K562 (cell line): ENCODE results near the gene NRARP. TPM values are rescaled to one million over a fixed set of nuclear protein-coding genes. Genes with fewer than 3 reads are reported as not detected.

Experiments
- ARHGAP35 ChIP-seq: fragments of 450-650 bp; IDR thresholded peaks from 2 replicates; pipeline ENCODE4 v1.6.1; 2018; ENCODE audit not compliant: partially characterized antibody
- BRF1 ChIP-seq: IDR thresholded peaks from 3 replicates; pipeline ENCODE4 v1.6.1; 2011; ENCODE audit warnings: borderline replicate concordance, mild to moderate bottlenecking; ENCODE audit not compliant: insufficient read length; ENCODE audit errors: extremely low read depth
- CHAMP1 ChIP-seq: fragments of 450-650 bp; IDR thresholded peaks from 2 replicates; pipeline ENCODE4 v1.6.1; 2016; ENCODE audit warnings: mild to moderate bottlenecking
- DMBX1 ChIP-seq: fragments of 250-450 bp; sonication (Bioruptor Pico); IDR thresholded peaks from 2 replicates; pipeline ENCODE4 v1.8.0; 2022; ENCODE audit warnings: inconsistent platforms, mild to moderate bottlenecking, moderate library complexity, borderline replicate concordance
- DPF2 ChIP-seq: fragments of 450-650 bp; IDR thresholded peaks from 2 replicates; pipeline ENCODE4 v1.6.1; 2016
- FOXA3 ChIP-seq, 2 experiments: fragments of 450-650 bp in 1 of 2; sonication (generic) in 1 of 2; formaldehyde crosslinking; IDR thresholded peaks in 1 of 2; conservative IDR thresholded peaks in 1 of 2; 2 replicates each; pipeline versions ENCODE4 v1.4.0 to v1.8.0; 2020 to 2022; ENCODE audit warnings: mild to moderate bottlenecking in 2 of 2, missing genetic modification reagents in 1 of 2
- FOXP1 ChIP-seq: sonication (generic); formaldehyde crosslinking; IDR thresholded peaks from 2 replicates; pipeline ENCODE4 v1.8.0; 2022; ENCODE audit warnings: mild to moderate bottlenecking, missing genetic modification reagents
- GATAD2A ChIP-seq: fragments of 450-650 bp; IDR thresholded peaks from 2 replicates; pipeline ENCODE4 v1.6.1; 2017
- HDAC1 ChIP-seq, 2 experiments: fragments of 450-650 bp; IDR thresholded peaks; 2 replicates each; pipeline ENCODE4 v1.6.1; 2016 to 2017; ENCODE audit warnings: inconsistent platforms in 1 of 2, mild to moderate bottlenecking in 1 of 2, moderate library complexity in 1 of 2
- HDAC6 ChIP-seq: IDR thresholded peaks from 2 replicates; pipeline ENCODE4 v1.6.1; 2012; ENCODE audit warnings: low read depth, mild to moderate bottlenecking, control low read depth, inconsistent platforms, low read length, moderate library complexity
- HIVEP1 ChIP-seq: fragments of 250-450 bp; sonication (Bioruptor Pico); IDR thresholded peaks from 2 replicates; pipeline ENCODE4 v1.4.0; 2020; ENCODE audit warnings: mild to moderate bottlenecking
- KDM1A ChIP-seq, 2 experiments: fragments of 450-650 bp; IDR thresholded peaks; 2 replicates each; pipeline ENCODE4 v1.6.1; 2016; ENCODE audit warnings: mild to moderate bottlenecking in 2 of 2
- NONO ChIP-seq, 2 experiments: fragments of 200-400 bp in 1 of 2; fragments of 450-650 bp in 1 of 2; formaldehyde crosslinking in 1 of 2; IDR thresholded peaks; 2 replicates each; pipeline ENCODE4 v1.6.1; 2017; ENCODE audit warnings: low read depth in 2 of 2, mild to moderate bottlenecking in 2 of 2, moderate library complexity in 2 of 2, low read length in 1 of 2
- POLR2G ChIP-seq: fragments of 200-400 bp; formaldehyde crosslinking; IDR thresholded peaks from 2 replicates; pipeline ENCODE4 v1.6.1; 2017; ENCODE audit warnings: low read depth, mild to moderate bottlenecking, antibody characterized with exemption, low read length, moderate library complexity
- SOX6 ChIP-seq: fragments of 450-650 bp; IDR thresholded peaks from 2 replicates; pipeline ENCODE4 v1.6.1; 2014; ENCODE audit warnings: mild to moderate bottlenecking
- STAG1 ChIP-seq: sonication (generic); formaldehyde crosslinking; IDR thresholded peaks from 2 replicates; pipeline ENCODE4 v1.5.0; 2020; ENCODE audit warnings: missing genetic modification reagents, borderline replicate concordance
- THRA ChIP-seq: fragments of 450-650 bp; IDR thresholded peaks from 2 replicates; pipeline ENCODE4 v1.6.1; 2017; ENCODE audit warnings: mild to moderate bottlenecking, moderate library complexity
- ZNF12 ChIP-seq: sonication (generic); formaldehyde crosslinking; IDR thresholded peaks from 2 replicates; pipeline ENCODE4 v1.4.0; 2020; ENCODE audit warnings: mild to moderate bottlenecking, missing genetic modification reagents
- ZNF134 ChIP-seq: fragments of 250-450 bp; sonication (Bioruptor Pico); conservative IDR thresholded peaks from 2 replicates; pipeline ENCODE4 v1.4.0; 2020
- ZNF143 ChIP-seq: sonication (generic); formaldehyde crosslinking; IDR thresholded peaks from 2 replicates; pipeline ENCODE4 v1.9.0; 2022; ENCODE audit warnings: mild to moderate bottlenecking, missing genetic modification reagents
- ZNF24 ChIP-seq: fragments of 450-650 bp; IDR thresholded peaks from 2 replicates; pipeline ENCODE4 v1.6.1; 2016
- ZNF354B ChIP-seq: fragments of 250-450 bp; sonication (Bioruptor Pico); IDR thresholded peaks from 2 replicates; pipeline ENCODE4 v1.4.0; 2020
- ZNF41 ChIP-seq: fragments of 250-450 bp; sonication (Bioruptor Pico); conservative IDR thresholded peaks from 2 replicates; pipeline ENCODE4 v1.4.0; 2020; ENCODE audit warnings: mild to moderate bottlenecking
- ZNF644 ChIP-seq: fragments of 200-800 bp; sonication (Bioruptor generic); IDR thresholded peaks from 2 replicates; pipeline ENCODE4 v1.6.1; 2016; ENCODE audit warnings: low read depth, missing genetic modification characterization, missing compliant biosample characterization
- polyA plus RNA-seq, 8 experiments: library from polyadenylated mRNA; depleted of rRNA in 4 of 8; stranded (reverse) in 5 of 8; unstranded in 3 of 8; fragments of >200 nt; fragmentation: Nextera tagmentation in 2 of 8; fragmentation: Illumina TruSeq in 1 of 8; extraction: Ambion mirVana in 2 of 8; extraction: Trizol in 1 of 8; gene quantifications; 2 replicates each; pipeline versions ENCODE4 v1.2.1 to v1.2.3, GENCODE V29; 2011 to 2014; ENCODE audit warnings: inconsistent platforms in 1 of 8, missing spikeins in 1 of 8
- total RNA-seq, 7 experiments: library from RNA; depleted of rRNA in 6 of 7; stranded (reverse); fragments of >200 nt in 6 of 7; fragmentation: Illumina TruSeq in 2 of 7; extraction: Trizol in 2 of 7; gene quantifications; 2 replicates each; pipeline versions ENCODE4 v1.2.1 to v1.2.3, GENCODE V29; 2011 to 2021; ENCODE audit warnings: low replicate concordance in 1 of 7
- TF ChIP-seq, protein P1 (sequence below), 2 experiments: fragments of 450-650 bp in 1 of 2; sonication (generic) in 1 of 2; formaldehyde crosslinking in 1 of 2; IDR thresholded peaks in 1 of 2; conservative IDR thresholded peaks in 1 of 2; 2 replicates each; pipeline versions ENCODE4 v1.6.1 to v1.8.1; 2016 to 2023; ENCODE audit warnings: mild to moderate bottlenecking in 2 of 2, moderate library complexity in 2 of 2, inconsistent platforms in 1 of 2, missing genetic modification reagents in 1 of 2
- TF ChIP-seq, protein P2 (sequence below): fragments of 450-650 bp; formaldehyde crosslinking; IDR thresholded peaks from 2 replicates; pipeline ENCODE4 v1.4.0; 2020; ENCODE audit warnings: mild to moderate bottlenecking

Gene NRARP
- total and polyA plus RNA-seq, 9 of the 15 experiments (the other 6 are each of a cell fraction or from before 2014, with no cell fraction given) = 2.0 to 24.5 (median 7.2) TPM; not detected in 2

GRCh38 chr9:137286975-137287383 is 15.1 kb downstream of the NRARP start (continued):
- TF ChIP-seq THRA = no peak
- TF ChIP-seq FOXP1 (CRISPR knock-in tag) = no peak
- TF ChIP-seq KDM1A (IDR thresholded peaks at IDR 0.05) = peak in 1 of 2 experiments; percentile 19; a peak in 1 of 4 replicates
- no peak for TF ChIP-seq HDAC6
- no peak for TF ChIP-seq BRF1
- no peak for TF ChIP-seq DPF2
- no peak for TF ChIP-seq ZNF12 (CRISPR knock-in tag)
- TF ChIP-seq SOX6 = 0 out of 2 replicates have a peak, but pooled peaks have one; percentile 16
- TF ChIP-seq HDAC1 (IDR thresholded peaks at IDR 0.05) = peak in 1 of 2 experiments; percentile 53; a peak in 1 of 4 replicates
- TF ChIP-seq GATAD2A = no peak
- TF ChIP-seq ZNF354B (CRISPR knock-in tag) = no peak
- no peak for TF ChIP-seq ZNF644 (tag)
- no peak for TF ChIP-seq ZNF134 (CRISPR knock-in tag)
- TF ChIP-seq ZNF24 = 0 out of 2 replicates have a peak, but pooled peaks have one; percentile 21
- no peak for TF ChIP-seq POLR2G
- TF ChIP-seq NONO (IDR thresholded peaks at IDR 0.05; ENCODE audit: low read depth in 2 of 2, low read length in 1 of 2) = 0 out of 4 replicates have a peak, but pooled peaks of 1 of the 2 experiments have one; percentile 59
- no peak for TF ChIP-seq HIVEP1
- TF ChIP-seq, protein P1, sequence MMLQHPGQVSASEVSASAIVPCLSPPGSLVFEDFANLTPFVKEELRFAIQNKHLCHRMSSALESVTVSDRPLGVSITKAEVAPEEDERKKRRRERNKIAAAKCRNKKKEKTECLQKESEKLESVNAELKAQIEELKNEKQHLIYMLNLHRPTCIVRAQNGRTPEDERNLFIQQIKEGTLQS (IDR thresholded peaks at IDR 0.05) = no peak
- TF ChIP-seq, protein P1 (CRISPR knock-in tag; conservative IDR thresholded peaks at IDR 0.05) = no peak
- TF ChIP-seq ARHGAP35 = no peak
- TF ChIP-seq, protein P2, sequence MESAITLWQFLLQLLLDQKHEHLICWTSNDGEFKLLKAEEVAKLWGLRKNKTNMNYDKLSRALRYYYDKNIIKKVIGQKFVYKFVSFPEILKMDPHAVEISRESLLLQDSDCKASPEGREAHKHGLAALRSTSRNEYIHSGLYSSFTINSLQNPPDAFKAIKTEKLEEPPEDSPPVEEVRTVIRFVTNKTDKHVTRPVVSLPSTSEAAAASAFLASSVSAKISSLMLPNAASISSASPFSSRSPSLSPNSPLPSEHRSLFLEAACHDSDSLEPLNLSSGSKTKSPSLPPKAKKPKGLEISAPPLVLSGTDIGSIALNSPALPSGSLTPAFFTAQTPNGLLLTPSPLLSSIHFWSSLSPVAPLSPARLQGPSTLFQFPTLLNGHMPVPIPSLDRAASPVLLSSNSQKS (CRISPR knock-in tag) = no peak
- no peak for TF ChIP-seq FOXA3 (CRISPR knock-in tag; conservative IDR thresholded peaks at IDR 0.05 in 1 of 2, IDR thresholded peaks at IDR 0.05 in 1 of 2)
- peak; percentile 43; the same call in 1 of the 2 replicates for TF ChIP-seq STAG1 (CRISPR knock-in tag)
- TF ChIP-seq ZNF143 (CRISPR knock-in tag) = no peak
- TF ChIP-seq CHAMP1 = no peak
- no peak for TF ChIP-seq ZNF41 (CRISPR knock-in tag)
- no peak for TF ChIP-seq DMBX1
